Activated CD8-positive, alpha-beta memory T cell treated with anti-CD3 and anti-CD28 coated beads for 24 hours (primary cell): ENCODE data around the gene RXRA.

ENCODE experiments used
- DNase-seq: peaks from one replicate; pipeline ENCODE4 v3.0.0-alpha.2; 2020

RXRA gene

GRCh38 chr9:134369416-134370212 is 43.4 kb downstream of the RXRA start:
- no peak for DNase-seq

GRCh38 chr9:134370213-134370492 is 43.9 kb downstream of the RXRA start:
- no peak for DNase-seq

DNA sequence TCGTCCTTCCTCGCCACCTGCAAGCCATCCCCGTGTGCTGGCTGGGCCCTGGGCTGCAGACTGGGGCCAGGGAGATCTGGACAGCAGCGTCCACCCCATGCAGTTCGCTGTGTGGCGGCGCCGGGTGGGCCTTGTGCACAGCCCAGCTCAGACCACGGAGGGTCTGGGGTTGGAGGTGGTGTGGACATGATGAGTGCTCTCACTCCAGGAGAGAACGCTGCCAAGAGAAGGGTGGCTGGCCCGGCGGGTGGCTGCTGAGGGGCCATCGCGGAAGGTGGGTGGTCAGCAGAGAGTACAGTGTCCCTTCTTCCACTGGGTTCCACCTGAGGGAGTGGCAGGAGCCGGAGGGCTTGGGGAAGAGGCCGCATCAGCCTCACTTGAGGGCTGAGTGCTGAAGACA is 44.4 kb downstream of the RXRA start:
- no peak for DNase-seq

- DNase-seq: no peak
These were observed 45.5 kb downstream of the RXRA start for GRCh38 chr9:134371731-134372130.

GRCh38 chr9:134372581-134373267 is 46.5 kb downstream of the RXRA start:
- DNase-seq: peak; percentile 56

DNA sequence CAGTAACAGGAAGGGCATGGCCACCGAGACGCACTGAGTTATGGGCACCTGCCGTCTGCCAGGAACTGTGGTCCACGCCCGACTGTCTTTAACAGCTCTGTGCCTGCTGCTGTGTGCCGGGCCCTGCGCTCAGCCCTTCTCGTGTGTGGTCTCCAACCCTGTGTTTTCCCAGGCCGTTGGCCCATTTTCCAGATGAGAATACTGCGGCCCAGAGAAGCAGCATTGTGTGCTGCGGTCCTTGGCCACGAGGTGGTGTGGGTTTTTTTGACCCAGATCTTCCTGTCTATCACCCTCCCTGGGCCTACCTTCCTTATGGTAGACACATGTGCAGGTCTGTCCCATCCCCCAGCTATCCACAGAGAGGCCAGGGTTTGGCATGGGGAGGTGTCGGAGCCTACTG is 47.0 kb downstream of the RXRA start:
- DNase-seq: peak; percentile 56

DNA sequence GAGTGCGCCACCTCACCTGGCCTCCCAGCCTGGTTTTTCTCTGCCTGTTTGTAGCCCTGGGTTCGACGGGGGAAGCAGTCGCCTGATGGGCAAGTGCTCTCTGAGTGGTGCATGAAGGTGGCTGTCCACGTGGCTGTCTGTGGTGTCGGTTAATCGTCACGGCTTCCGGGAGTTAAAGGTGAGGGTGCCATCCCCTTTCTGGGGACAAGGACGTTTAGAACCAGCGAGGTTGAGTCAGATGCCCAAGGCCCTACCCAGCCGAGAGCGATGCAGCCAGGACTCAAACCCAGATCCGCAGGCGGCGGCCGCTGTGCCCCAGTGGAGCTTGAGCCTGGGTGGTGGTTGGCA is 47.7 kb downstream of the RXRA start:
- DNase-seq: no peak

GRCh38 chr9:134374301-134375010 is 48.2 kb downstream of the RXRA start:
- no peak for DNase-seq

GRCh38 chr9:134375011-134375390 is 48.7 kb downstream of the RXRA start:
- no peak for DNase-seq

DNA sequence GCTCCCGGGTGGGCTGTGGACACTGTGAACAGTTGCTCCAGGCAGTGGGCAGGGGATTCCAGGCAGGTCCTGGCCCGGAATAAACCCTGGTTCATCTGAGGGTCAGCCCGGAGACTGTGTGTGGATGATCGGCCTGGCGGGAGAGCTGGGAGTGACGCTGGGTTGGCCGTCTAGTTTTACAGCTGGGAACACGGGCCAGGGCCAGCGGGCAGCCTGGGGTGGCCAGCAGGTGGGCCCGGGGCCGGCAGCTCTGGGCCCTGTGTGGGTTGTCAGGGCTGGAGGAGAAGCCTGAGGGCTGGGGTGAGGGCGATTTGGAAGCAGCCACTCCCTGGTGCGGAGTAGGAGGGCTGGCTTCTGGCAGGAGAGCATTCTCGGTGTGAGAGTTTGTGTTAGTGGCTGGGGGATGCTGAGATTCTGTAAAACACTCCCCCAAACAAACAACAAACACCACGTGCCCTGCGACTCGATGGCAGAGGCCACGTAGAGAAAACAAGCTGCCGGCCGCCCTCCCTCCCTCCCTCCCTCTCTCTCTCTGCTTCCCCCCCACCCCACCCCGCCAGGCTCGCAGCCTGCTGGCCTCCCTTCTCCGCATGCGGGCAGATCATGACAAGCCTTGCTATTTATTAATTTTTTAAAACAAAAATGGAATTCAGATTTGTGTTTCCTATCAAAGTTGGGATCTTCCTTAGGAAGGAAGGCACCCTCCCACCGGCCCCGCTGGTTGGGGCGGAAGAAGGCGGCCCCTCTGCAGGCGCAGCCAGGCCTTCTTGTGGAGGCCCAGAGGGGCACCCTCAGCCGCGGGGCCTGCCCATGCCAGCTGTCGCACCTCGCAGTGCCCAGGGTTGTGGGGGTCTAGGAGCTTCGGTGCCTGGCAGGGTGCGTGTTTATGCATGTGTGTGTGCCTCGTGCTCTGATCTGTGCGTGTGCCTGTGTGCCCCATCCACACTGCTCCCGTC is 49.5 kb downstream of the RXRA start:
- no peak for DNase-seq

DNA sequence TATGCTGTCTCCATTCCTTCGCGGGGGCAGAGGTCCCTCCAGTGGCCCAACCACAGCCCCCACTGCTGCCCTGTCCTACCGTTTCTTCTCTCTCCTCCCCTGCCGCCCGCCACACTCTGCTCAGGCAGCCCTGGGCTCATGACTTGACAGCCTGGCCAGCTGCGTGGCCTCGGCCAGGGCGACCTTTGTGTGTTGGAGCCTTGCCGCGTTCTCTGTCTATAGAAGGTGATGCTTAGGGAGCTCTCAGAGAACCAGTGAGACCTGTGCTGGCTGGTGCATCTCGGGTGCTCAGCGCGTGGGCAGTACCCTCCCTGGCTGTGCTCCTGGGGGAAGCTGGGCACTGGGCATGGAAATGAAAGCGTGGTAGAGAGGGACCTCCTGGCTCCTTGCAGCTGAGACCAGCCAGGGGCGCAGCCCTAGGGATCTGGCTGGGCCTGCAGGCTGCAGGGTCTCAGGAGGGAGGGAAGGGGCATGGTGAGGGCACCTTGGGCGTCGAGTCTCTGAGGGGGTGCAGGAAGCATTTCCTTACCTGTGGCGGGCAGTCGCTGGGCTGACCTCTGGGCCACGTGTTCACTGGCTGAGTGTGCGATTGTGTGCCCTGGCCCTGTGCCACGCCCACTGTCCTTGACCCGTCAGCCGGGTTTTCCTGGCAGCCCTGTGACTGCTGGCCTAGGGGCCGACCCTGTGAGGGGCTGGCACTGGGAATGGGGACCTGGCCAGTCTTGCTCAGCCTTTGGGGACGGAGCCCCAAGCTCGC is 50.3 kb downstream of the RXRA start:
- no peak for DNase-seq

DNA sequence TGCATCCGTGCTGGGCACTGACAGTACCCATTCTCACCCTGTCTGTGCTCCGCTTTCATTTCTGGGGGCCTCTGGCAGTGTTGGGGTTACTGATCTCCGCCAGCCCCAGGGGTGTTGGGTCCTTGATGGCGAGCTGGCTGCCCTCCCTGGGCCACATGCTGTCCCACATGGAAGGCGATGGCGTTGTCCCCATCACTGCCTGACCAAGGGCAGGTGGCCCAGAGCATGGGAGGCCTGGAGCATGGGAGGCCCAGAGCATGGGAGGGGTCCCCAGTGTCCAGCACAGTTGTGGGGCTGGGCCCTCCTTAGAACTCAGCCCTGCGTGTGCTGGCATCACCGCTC is 50.9 kb downstream of the RXRA start:
- no peak for DNase-seq

DNA sequence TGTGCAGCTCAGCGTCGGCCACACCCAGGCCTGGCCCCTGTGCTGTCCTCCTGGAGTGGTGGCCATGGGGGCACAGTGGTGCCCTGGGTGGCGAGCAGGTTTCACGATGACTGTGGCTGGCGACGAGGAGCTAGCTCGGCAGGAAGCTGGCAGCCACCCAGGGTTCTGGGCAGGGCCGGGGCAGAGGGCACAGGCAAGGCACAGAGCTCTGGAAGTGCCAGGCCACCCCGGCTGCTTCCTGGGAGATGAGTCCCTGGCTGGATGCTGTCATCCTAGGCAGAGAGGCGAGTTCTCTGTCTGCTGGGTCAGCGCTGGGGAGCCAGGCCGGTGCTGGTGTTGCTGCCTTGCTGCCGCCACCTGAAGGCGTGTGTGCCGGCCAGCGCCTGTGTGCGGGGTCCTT is 51.7 kb downstream of the RXRA start:
- no peak for DNase-seq

DNA sequence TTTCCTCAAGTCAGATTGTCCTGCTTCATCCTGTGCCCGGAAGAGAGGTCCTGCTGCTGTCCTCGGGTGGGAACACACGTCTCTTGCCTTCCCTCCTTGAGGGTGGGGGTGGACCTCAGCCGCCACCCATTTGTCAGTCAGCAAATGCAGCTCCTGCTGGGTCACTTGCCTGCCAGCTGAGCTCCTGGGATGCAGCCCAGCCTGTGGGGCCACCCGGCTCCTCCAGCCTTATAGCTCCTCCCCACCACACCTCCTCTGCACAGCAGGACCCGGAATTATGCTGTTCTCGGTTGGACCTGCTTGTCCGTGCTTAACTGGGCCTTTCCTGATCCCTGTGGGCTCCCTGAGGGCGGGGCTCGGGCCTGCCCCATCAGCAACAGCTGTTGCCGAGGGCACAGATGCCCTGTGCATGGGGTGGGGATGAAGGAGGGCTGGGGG is 52.7 kb downstream of the RXRA start:
- DNase-seq: no peak

- DNase-seq: no peak
These were observed 53.6 kb downstream of the RXRA start for GRCh38 chr9:134379831-134380365.

DNA sequence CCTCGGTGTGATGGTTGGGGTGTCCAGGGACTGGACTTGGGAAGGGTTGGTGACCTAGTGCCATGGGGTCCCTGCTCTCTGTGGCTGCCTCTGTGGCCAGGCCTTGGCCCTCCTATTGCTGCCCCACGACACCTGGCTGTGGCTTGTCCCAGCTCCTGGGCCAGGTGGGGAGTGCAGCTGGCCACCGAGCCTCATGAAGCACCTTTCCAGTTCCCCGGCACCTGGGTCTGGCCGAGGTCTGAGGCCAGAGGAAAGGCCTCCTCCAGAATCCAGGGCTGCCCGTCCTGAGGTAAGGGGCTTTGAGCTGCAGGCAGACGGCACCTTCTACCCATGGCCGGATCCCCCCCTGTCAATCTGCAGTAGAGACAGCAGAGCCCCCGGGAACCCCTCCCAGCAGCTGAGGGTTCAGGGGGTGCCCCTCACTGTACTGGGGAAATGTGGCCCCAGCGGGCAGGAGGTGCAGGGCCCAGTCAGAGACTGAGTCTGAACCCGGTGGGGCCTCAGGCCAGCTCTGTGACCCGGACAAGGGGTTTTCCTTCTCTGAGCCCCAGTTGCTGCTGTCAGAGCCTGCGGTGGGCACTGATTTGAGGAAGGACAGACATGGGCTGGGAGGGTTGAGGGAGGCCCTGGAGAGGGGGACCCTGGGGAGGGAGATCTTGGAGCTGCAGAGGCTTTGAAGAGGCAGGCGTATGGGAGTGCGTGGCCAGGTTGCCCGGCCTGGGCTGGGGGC is 54.5 kb downstream of the RXRA start:
- DNase-seq: no peak

- no peak for DNase-seq
These were observed 55.0 kb downstream of the RXRA start for GRCh38 chr9:134381272-134381661.

GRCh38 chr9:134381671-134382516 is 55.6 kb downstream of the RXRA start:
- peak; percentile 75 for DNase-seq

DNA sequence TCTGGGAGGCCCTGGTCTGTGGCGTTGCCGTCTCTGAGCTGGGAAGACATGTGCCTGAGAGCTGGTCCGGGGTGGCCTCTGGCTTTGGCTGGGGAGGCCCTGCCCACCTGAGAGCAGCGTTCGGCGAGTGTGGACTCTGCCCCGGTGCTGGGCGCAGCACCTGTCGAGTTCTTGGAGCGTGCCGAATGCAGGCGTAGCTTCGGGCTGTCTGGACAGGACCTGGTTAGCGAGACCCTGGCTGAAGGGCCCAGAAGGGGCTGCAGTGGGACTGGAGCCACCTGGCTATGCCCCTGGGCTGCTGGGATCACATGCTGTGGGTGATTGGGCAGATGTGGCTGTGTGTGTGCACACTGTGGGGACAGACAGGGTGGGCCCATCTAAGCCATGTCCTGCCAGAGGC is 56.5 kb downstream of the RXRA start:
- DNase-seq: no peak

DNA sequence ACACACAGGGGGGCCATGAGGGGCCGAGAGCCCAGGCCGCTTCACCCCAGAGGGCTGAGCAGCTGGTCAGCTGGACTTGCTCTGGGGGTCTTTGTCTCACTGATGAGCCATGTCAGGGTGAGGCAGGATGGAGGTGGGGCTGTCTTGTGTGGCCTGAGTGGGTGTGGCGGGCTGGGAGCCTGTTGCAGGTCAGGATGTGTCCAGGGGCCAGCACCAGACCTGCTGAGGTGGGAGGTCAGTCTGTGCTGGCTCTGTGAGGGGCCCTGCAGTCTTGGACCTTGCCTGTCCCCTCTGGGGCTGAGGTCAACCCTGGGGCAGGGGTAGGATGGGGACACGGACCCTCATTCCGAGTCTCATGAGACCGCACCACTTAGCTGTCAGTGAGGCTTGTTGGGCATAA is 56.9 kb downstream of the RXRA start:
- DNase-seq: no peak
